K562 (cell line): ENCODE measurements around the gene ADD1. TPM values are rescaled to one million over a fixed set of nuclear protein-coding genes. Genes with fewer than 3 reads are reported as not detected.

ENCODE experiments used
- ATAC-seq: fragments of 200-7000 bp; cut with Tn5 transposase; 3 replicates; pipeline ENCODE4 v1.9.1; 2020; ENCODE audit warnings: moderate library complexity
- BruUV-seq: library from RNA; stranded (reverse); fragments of 400-500 nt; replicated peaks from 2 replicates; lab custom pipeline; 2021; lab: Mats Ljungman, UMichigan
- CTCF ChIA-PET: fragments of 300-600 bp; formaldehyde crosslinking; extraction: SDS; loops from one replicate; lab custom pipeline; 2021; ENCODE audit warnings: low intra/inter-chr PET ratio; lab: Yijun Ruan, JAX
- POLR2A ChIA-PET: fragments of 300-600, 350-650 bp; sonication (Branson Sonifier 250); formaldehyde crosslinking; extraction: SDS; loops from one replicate; lab custom pipeline; 2021; ENCODE audit warnings: antibody characterized with exemption, inconsistent platforms; lab: Yijun Ruan, JAX
- DNase-seq, 4 experiments: peaks; one replicate each; pipeline versions ENCODE4 v3.0.0 to v3.0.0-alpha.2; 2011 to 2018; ENCODE audit warnings: low spot score in 3 of 4, mixed read lengths in 3 of 4; ENCODE audit errors: extremely low read depth in 1 of 4
- FAIRE-seq: peaks from 2 replicates; lab custom pipeline; 2011; peaks lifted over from hg19 to GRCh38; lab: Jason Lieb, UNC
- H2AFZ ChIP-seq: 2 replicates; pipeline ENCODE4 v1.6.0; 2011; ENCODE audit warnings: low read depth, low read length, control low read depth, inconsistent platforms
- H3K27ac ChIP-seq: fragments of 200-600 bp; 3 replicates; pipeline ENCODE4 v1.8.0; 2011; ENCODE audit warnings: low read depth, mild to moderate bottlenecking, control low read depth, inconsistent platforms, low read length, moderate library complexity, mixed read lengths; ENCODE audit errors: extremely low read depth
- H3K27me3 ChIP-seq, 2 experiments: fragments of 300-600 bp in 1 of 2; 2 replicates in 1 of 2; 3 replicates in 1 of 2; pipeline versions ENCODE4 v1.6.0 to v1.8.0; 2011; ENCODE audit warnings: inconsistent platforms in 2 of 2, low read length in 2 of 2, mild to moderate bottlenecking in 1 of 2, mixed read lengths in 1 of 2, moderate library complexity in 1 of 2; ENCODE audit not compliant: control insufficient read depth in 2 of 2, insufficient read depth in 2 of 2
- H3K36me3 ChIP-seq: fragments of 300-600 bp; 3 replicates; pipeline ENCODE4 v1.8.0; 2011; ENCODE audit warnings: mild to moderate bottlenecking, low read length, inconsistent platforms; ENCODE audit not compliant: control insufficient read depth, insufficient read depth
- H3K4me1 ChIP-seq, 2 experiments: fragments of 200-600 bp in 1 of 2; replicated peaks in 1 of 2; 2 replicates in 1 of 2; 3 replicates in 1 of 2; pipeline versions ENCODE4 v1.5.1 to v1.8.0; 2011; ENCODE audit warnings: inconsistent platforms in 2 of 2, low read length in 2 of 2, mild to moderate bottlenecking in 1 of 2, mixed read lengths in 1 of 2, moderate library complexity in 1 of 2; ENCODE audit not compliant: control insufficient read depth in 2 of 2, insufficient read depth in 2 of 2
- H3K4me2 ChIP-seq: 2 replicates; pipeline ENCODE4 v1.6.1; 2011; ENCODE audit warnings: low read length, control low read depth, inconsistent platforms, mixed read lengths; ENCODE audit not compliant: insufficient read depth
- H3K4me3 ChIP-seq: fragments of 200-600 bp; sonication (generic), shearing (Covaris generic); 2 replicates; pipeline ENCODE4 v1.5.1; 2016; ENCODE audit warnings: control low read depth, inconsistent platforms
- H3K79me2 ChIP-seq: fragments of 200-600 bp; 3 replicates; pipeline ENCODE4 v1.8.0; 2011; ENCODE audit warnings: low read length, inconsistent platforms; ENCODE audit not compliant: control insufficient read depth, insufficient read depth
- H3K9ac ChIP-seq, 2 experiments: 2 replicates each; pipeline versions ENCODE4 v1.6.0 to v1.6.1; 2011; ENCODE audit warnings: low read depth in 2 of 2, low read length in 2 of 2, control low read depth in 1 of 2, inconsistent platforms in 1 of 2, mild to moderate bottlenecking in 1 of 2, mixed read lengths in 1 of 2; ENCODE audit not compliant: insufficient read depth in 1 of 2
- H3K9me1 ChIP-seq: one replicate; pipeline ENCODE4 v1.6.0; 2011; ENCODE audit warnings: inconsistent platforms, mild to moderate bottlenecking, low read length, moderate library complexity; ENCODE audit not compliant: control insufficient read depth, insufficient read depth
- H3K9me3 ChIP-seq: replicated peaks from 2 replicates; pipeline ENCODE4 v1.5.1; 2011; ENCODE audit warnings: low read depth, low read length, inconsistent platforms; ENCODE audit not compliant: control insufficient read depth, insufficient read depth
- H4K20me1 ChIP-seq: replicated peaks from 2 replicates; pipeline ENCODE4 v1.6.1; 2011; ENCODE audit warnings: low read length, inconsistent platforms, mixed read lengths; ENCODE audit not compliant: control insufficient read depth, insufficient read depth
- BRCA1 ChIP-seq, 2 experiments: fragments of 450-650 bp in 1 of 2; sonication (generic) in 1 of 2; formaldehyde crosslinking in 1 of 2; IDR thresholded peaks; 2 replicates each; pipeline versions ENCODE4 v1.5.0 to v1.6.1; 2017 to 2020; ENCODE audit warnings: mild to moderate bottlenecking in 1 of 2, missing genetic modification reagents in 1 of 2
- CBX5 ChIP-seq: IDR thresholded peaks from 2 replicates; pipeline ENCODE4 v1.6.1; 2014; ENCODE audit warnings: low read depth, borderline replicate concordance
- FUS ChIP-seq: fragments of 200-400 bp; formaldehyde crosslinking; optimal IDR thresholded peaks from 2 replicates; pipeline ENCODE3; 2017; ENCODE audit warnings: low read depth, low read length
- JUND ChIP-seq, 2 experiments: IDR thresholded peaks; 2 replicates in 1 of 2; 3 replicates in 1 of 2; pipeline ENCODE4 v1.6.1; 2011; ENCODE audit warnings: borderline replicate concordance in 2 of 2, low read depth in 2 of 2, low read length in 2 of 2, improper control_type of control experiment in 1 of 2, missing biosample characterization in 1 of 2, missing genetic modification characterization in 1 of 2, missing genetic modification reagents in 1 of 2
- NCOR1 ChIP-seq: fragments of 450-650 bp; IDR thresholded peaks from 2 replicates; pipeline ENCODE4 v1.6.1; 2016; ENCODE audit warnings: mild to moderate bottlenecking, moderate library complexity
- ZNF277 ChIP-seq: fragments of 250-450 bp; sonication (Bioruptor Pico); IDR thresholded peaks from 2 replicates; pipeline ENCODE4 v1.8.0; 2022; ENCODE audit warnings: inconsistent platforms, mild to moderate bottlenecking, moderate library complexity, borderline replicate concordance
- WGBS: fragments of 100-300 bp; shearing (Covaris generic); methylation state at CpG from one replicate; pipeline ENCODE4 v1.1.6; 2016; ENCODE audit warnings: low coverage, mixed read lengths; ENCODE audit not compliant: insufficient coverage; ENCODE audit errors: missing lambda C conversion rate; 5-methylcytosine and 5-hydroxymethylcytosine counted together
- in situ Hi-C: fragments of 300-500 bp; cut with MboI; formaldehyde crosslinking; loops from 4 replicates; pipeline ENCODE4 v1.15.0; 2018; ENCODE audit warnings: inconsistent platforms, mixed read lengths
- intact Hi-C: fragments of 100-400 bp; cut with micrococcal nuclease; formaldehyde crosslinking; loops from 2 replicates; pipeline ENCODE4 v1.14.2; 2022
- polyA plus RNA-seq, 8 experiments: library from polyadenylated mRNA; depleted of rRNA in 4 of 8; stranded (reverse) in 5 of 8; unstranded in 3 of 8; fragments of >200 nt; fragmentation: Nextera tagmentation in 2 of 8; fragmentation: Illumina TruSeq in 1 of 8; extraction: Ambion mirVana in 2 of 8; extraction: Trizol in 1 of 8; gene quantifications; 2 replicates each; pipeline versions ENCODE4 v1.2.1 to v1.2.3, GENCODE V29; 2011 to 2014; ENCODE audit warnings: inconsistent platforms in 1 of 8, missing spikeins in 1 of 8
- total RNA-seq, 7 experiments: library from RNA; depleted of rRNA in 6 of 7; stranded (reverse); fragments of >200 nt in 6 of 7; fragmentation: Illumina TruSeq in 2 of 7; extraction: Trizol in 2 of 7; gene quantifications; 2 replicates each; pipeline versions ENCODE4 v1.2.1 to v1.2.3, GENCODE V29; 2011 to 2021; ENCODE audit warnings: low replicate concordance in 1 of 7
- TF ChIP-seq, protein P1 (sequence below): fragments of 450-650 bp; IDR thresholded peaks from 2 replicates; pipeline ENCODE4 v1.6.1; 2016; ENCODE audit warnings: missing biosample characterization, missing genetic modification characterization
- TF ChIP-seq, protein P2 (sequence below), 3 experiments: fragments of 200-800 bp in 1 of 3; sonication (Bioruptor generic) in 1 of 3; sonication (generic) in 1 of 3; formaldehyde crosslinking in 1 of 3; IDR thresholded peaks; 2 replicates each; pipeline versions ENCODE4 v1.6.1 to v1.8.0; 2016 to 2022; ENCODE audit warnings: mild to moderate bottlenecking in 2 of 3, missing compliant biosample characterization in 2 of 3, missing genetic modification characterization in 2 of 3, missing genetic modification reagents in 1 of 3

The ADD1 gene
- total and polyA plus RNA-seq, 9 of the 15 experiments (the other 6 are each of a cell fraction or from before 2014, with no cell fraction given), result 17.5 to 153 (median 74.0) TPM

GRCh38 chr4:2862528-2862927 is 18.9 kb downstream of the ADD1 start:
- 25% methylated on average over 1 of the region's 1 CpG for WGBS
- Histone ChIP-seq H3K9ac (no peak overlapping the region), H3K9me3 (no peaks in the 10 kb centered on the region), H3K4me2 (no peak overlapping the region), H3K4me1 (peaks cover 19 to 55% of the 10 kb centered on the region in 2 experiments), H3K9me1 (no peaks in the 10 kb centered on the region), H4K20me1 (peaks cover 54% of the 10 kb centered on the region), H3K27me3 (no peaks in the 10 kb centered on the region), H3K27ac (no peak overlapping the region), H3K4me3 (no peak overlapping the region), H3K79me2 (peaks cover 95% of the 10 kb centered on the region), H3K36me3 (peaks cover 2% of the 10 kb centered on the region; the same call in 1 of the 3 replicates), H2AFZ (no peak overlapping the region)
- no TSS peak for BruUV-seq
- CTCF ChIA-PET, result no interaction called here
- in situ Hi-C loops, result no loop called here
- no peak for FAIRE-seq
- TF ChIP-seq NCOR1 (no peak), JUND (IDR thresholded peaks at IDR 0.05; ENCODE audit: borderline replicate concordance, low read depth, low read length) (0 out of 2 replicates have a peak, but pooled peaks have one; percentile 12), JUND (tag; IDR thresholded peaks at IDR 0.05; ENCODE audit: borderline replicate concordance, low read depth, low read length) (no peak), CBX5 (no peak)
- intact Hi-C loops, result no loop called here
- POLR2A ChIA-PET, result interaction anchor here (0.9 to 4.2 kb wide), 6 partner anchors 9 to 40 kb away, joined by 3 to 16 read pairs (median 5); no protein-coding TSS in a partner anchor
- peak; percentile 29 for ATAC-seq
- DNase-seq, result peak in 3 of 4 experiments; percentile 30 to 36 (median 35)

GRCh38 chr4:2863649-2864048 is 20.0 kb downstream of the ADD1 start:
- Histone ChIP-seq H3K4me1 (peaks cover 26 to 57% of the 10 kb centered on the region in 2 experiments), H3K9ac (no peak overlapping the region), H2AFZ (no peak overlapping the region), H3K27me3 (no peaks in the 10 kb centered on the region), H4K20me1 (peaks cover 58% of the 10 kb centered on the region), H3K9me3 (no peaks in the 10 kb centered on the region), H3K79me2 (peaks cover 92% of the 10 kb centered on the region), H3K4me3 (no peak overlapping the region), H3K4me2 (no peak overlapping the region), H3K27ac (no peak overlapping the region), H3K36me3 (no peaks in the 10 kb centered on the region; the same call in 1 of the 3 replicates), H3K9me1 (peaks cover 5% of the 10 kb centered on the region)
- no TSS peak for BruUV-seq
- ChIA-PET POLR2A (interaction anchor here (1.8 kb wide), 1 partner anchor 22 kb away, joined by 7 read pairs; no protein-coding TSS in a partner anchor), CTCF (no interaction called here)
- intact Hi-C loops, result no loop called here
- FAIRE-seq, result no peak
- in situ Hi-C loops, result no loop called here
- DNase-seq, result no peak
- ATAC-seq, result no peak
- TF ChIP-seq BRCA1 (IDR thresholded peaks at IDR 0.05), result no peak
- no peak for TF ChIP-seq BRCA1 (CRISPR knock-in tag; IDR thresholded peaks at IDR 0.05)
- TF ChIP-seq, protein P1, sequence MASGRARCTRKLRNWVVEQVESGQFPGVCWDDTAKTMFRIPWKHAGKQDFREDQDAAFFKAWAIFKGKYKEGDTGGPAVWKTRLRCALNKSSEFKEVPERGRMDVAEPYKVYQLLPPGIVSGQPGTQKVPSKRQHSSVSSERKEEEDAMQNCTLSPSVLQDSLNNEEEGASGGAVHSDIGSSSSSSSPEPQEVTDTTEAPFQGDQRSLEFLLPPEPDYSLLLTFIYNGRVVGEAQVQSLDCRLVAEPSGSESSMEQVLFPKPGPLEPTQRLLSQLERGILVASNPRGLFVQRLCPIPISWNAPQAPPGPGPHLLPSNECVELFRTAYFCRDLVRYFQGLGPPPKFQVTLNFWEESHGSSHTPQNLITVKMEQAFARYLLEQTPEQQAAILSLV (tag), result no peak
- TF ChIP-seq, protein P2, sequence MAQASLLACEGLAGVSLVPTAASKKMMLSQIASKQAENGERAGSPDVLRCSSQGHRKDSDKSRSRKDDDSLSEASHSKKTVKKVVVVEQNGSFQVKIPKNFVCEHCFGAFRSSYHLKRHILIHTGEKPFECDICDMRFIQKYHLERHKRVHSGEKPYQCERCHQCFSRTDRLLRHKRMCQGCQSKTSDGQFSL (CRISPR knock-in tag; IDR thresholded peaks at IDR 0.05), result no peak
- TF ChIP-seq, protein P2 (tag; IDR thresholded peaks at IDR 0.05), result no peak
- TF ChIP-seq ZNF277 (CRISPR knock-in tag), result no peak
- TF ChIP-seq FUS, result no peak
